Measurements from ENCODE around the gene C1orf21. TPM values are rescaled to one million over a fixed set of nuclear protein-coding genes. Genes with fewer than 3 reads are reported as not detected.

Gene C1orf21
- total and polyA plus RNA-seq, 2 of the 4 experiments (the other 2 are of a cell fraction), result 6.4 to 9.9 TPM

DNA sequence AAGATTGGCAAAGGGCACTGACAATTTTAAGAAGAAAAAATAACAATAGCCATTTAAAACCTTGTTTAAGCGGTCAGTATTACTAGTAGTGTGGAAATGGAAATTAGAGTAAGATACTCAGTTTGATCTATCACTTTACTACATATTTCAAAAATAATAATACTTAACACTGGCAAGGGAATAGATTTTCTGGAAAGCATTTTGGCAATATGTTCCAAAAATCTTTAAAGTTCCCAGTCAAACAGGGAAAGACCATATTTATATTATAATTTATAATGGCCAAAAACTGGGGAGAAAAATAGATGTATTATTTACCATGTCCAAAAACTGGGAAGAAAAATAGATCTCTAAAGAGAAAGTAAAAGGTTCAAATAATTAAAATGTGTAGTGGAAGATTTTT lies 28.6 kb upstream of the C1orf21 start:
- CTCF ChIA-PET, result interaction anchor here (1.1 kb wide), 1 partner anchor 29 kb away, joined by 3 read pairs; the partner anchor contains the start of gene C1orf21
- intact Hi-C loops (cut with micrococcal nuclease), result no loop called here
- no CpG with 5 or more reads among the region's 1 CpG for WGBS, 2 experiments (ENCODE audit: extremely low coverage in 2 of 2, insufficient read length in 1 of 2)
- no peak overlapping the region for H2AK5ac ChIP-seq (ENCODE audit: low read depth, low read length)
- no peak for TF ChIP-seq RCOR1 (IDR thresholded peaks at IDR 0.05; ENCODE audit: insufficient replicate concordance, low read length)
- no peak for TF ChIP-seq MXI1 (IDR thresholded peaks at IDR 0.05; ENCODE audit: borderline replicate concordance, low read depth, low read length)
- TF ChIP-seq CHD1 (IDR thresholded peaks at IDR 0.05; ENCODE audit: low read depth, low read length), result no peak
- TF ChIP-seq MAFK (IDR thresholded peaks at IDR 0.05; ENCODE audit: low read depth, low read length), result no peak
- no peak for TF ChIP-seq RAD21 (IDR thresholded peaks at IDR 0.05; ENCODE audit: low read length)
- TF ChIP-seq, protein P1, sequence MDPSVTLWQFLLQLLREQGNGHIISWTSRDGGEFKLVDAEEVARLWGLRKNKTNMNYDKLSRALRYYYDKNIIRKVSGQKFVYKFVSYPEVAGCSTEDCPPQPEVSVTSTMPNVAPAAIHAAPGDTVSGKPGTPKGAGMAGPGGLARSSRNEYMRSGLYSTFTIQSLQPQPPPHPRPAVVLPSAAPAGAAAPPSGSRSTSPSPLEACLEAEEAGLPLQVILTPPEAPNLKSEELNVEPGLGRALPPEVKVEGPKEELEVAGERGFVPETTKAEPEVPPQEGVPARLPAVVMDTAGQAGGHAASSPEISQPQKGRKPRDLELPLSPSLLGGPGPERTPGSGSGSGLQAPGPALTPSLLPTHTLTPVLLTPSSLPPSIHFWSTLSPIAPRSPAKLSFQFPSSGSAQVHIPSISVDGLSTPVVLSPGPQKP (IDR thresholded peaks at IDR 0.05; ENCODE audit: borderline replicate concordance, low read depth, low read length), result no peak
- TF ChIP-seq RFX5 (IDR thresholded peaks at IDR 0.05; ENCODE audit: low read depth, low read length), result no peak
- no peak for TF ChIP-seq BHLHE40 (IDR thresholded peaks at IDR 0.05; ENCODE audit: low read depth, low read length)
- TF ChIP-seq FOS (IDR thresholded peaks at IDR 0.05; ENCODE audit: low read depth, low read length), result no peak
- TF ChIP-seq, protein P2, sequence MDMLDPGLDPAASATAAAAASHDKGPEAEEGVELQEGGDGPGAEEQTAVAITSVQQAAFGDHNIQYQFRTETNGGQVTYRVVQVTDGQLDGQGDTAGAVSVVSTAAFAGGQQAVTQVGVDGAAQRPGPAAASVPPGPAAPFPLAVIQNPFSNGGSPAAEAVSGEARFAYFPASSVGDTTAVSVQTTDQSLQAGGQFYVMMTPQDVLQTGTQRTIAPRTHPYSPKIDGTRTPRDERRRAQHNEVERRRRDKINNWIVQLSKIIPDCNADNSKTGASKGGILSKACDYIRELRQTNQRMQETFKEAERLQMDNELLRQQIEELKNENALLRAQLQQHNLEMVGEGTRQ (IDR thresholded peaks at IDR 0.05; ENCODE audit: low read depth, low read length), result no peak
- TF ChIP-seq CEBPB (IDR thresholded peaks at IDR 0.05; ENCODE audit: low read depth, low read length), result no peak
- no peak for TF ChIP-seq NFE2L2 (IDR thresholded peaks at IDR 0.05; ENCODE audit: low read depth, low read length)
- no peak for TF ChIP-seq MAZ (IDR thresholded peaks at IDR 0.05; ENCODE audit: borderline replicate concordance, low read depth, low read length)
- TF ChIP-seq POLR2A (IDR thresholded peaks at IDR 0.05; ENCODE audit: low read depth, low read length), result no peak
- no peak overlapping the region for H2BK15ac ChIP-seq (ENCODE audit: low read depth, low read length)
- H3K14ac ChIP-seq (replicated peaks; ENCODE audit: low read depth, low read length), result no peak overlapping the region
- BruUV-seq (replicated peaks), result no TSS peak
- H2BK120ac ChIP-seq (ENCODE audit: low read depth, low read length), result no peak overlapping the region
- no peak overlapping the region for H2BK20ac ChIP-seq (ENCODE audit: low read depth, low read length)
- H3K18ac ChIP-seq (ENCODE audit: low read depth, low read length), result no peak overlapping the region
- H3K9me1 ChIP-seq (ENCODE audit: insufficient read depth, low read length), result no peaks in the 10 kb centered on the region
- H3K9me3 ChIP-seq (ENCODE audit: control insufficient read depth, insufficient read depth, low read length), result 0 out of 2 replicates have a peak, but pooled peaks cover 2% of the 10 kb centered on the region
- H4K8ac ChIP-seq (ENCODE audit: low read depth in 2 of 2, low read length in 2 of 2), result no peak overlapping the region
- no peak for ATAC-seq (ENCODE audit: low read depth)
- H2BK5ac ChIP-seq (ENCODE audit: low read depth, low read length, poor library complexity, severe bottlenecking), result no peak overlapping the region
- H3K4me3 ChIP-seq (ENCODE audit: insufficient read depth, low read depth, low read length), result no peak overlapping the region
- H3K9ac ChIP-seq (ENCODE audit: low read depth, low read length), result no peak overlapping the region
- no peaks in the 10 kb centered on the region for H3K79me1 ChIP-seq (ENCODE audit: low read depth in 1 of 2, low read length in 2 of 2)
- no peak overlapping the region for H4K91ac ChIP-seq (ENCODE audit: insufficient read depth, low read depth, low read length)
- H2AFZ ChIP-seq (replicated peaks; ENCODE audit: low read length, poor library complexity), result no peak overlapping the region
- H4K5ac ChIP-seq (ENCODE audit: low read depth, low read length), result no peak overlapping the region
- no peak overlapping the region for H3K4me2 ChIP-seq (ENCODE audit: low read depth, low read length)
- H3K4ac ChIP-seq (ENCODE audit: low read depth, low read length), result no peak overlapping the region
- no peaks in the 10 kb centered on the region for H4K20me1 ChIP-seq (ENCODE audit: insufficient read depth, low read length)
- peaks cover 2% of the 10 kb centered on the region; the same call in 1 of the 2 replicates for H3K4me1 ChIP-seq (ENCODE audit: control insufficient read depth, insufficient read depth, low read length)
- in situ Hi-C loops (cut with MboI; ENCODE audit: low sequenced_read_pairs), result no loop called here
- no peak overlapping the region for H3K27ac ChIP-seq (ENCODE audit: insufficient read depth, low read length)
- no peak overlapping the region for H2AK9ac ChIP-seq (replicated peaks; ENCODE audit: low read depth, low read length, poor library complexity)
- H3K36me3 ChIP-seq (ENCODE audit: control insufficient read depth, insufficient read depth, low read length), result no peaks in the 10 kb centered on the region
- dilution Hi-C loops (cut with HindIII; ENCODE audit: low sequenced_read_pairs, unreplicated experiment), result no loop called here
- H3K27me3 ChIP-seq (ENCODE audit: control insufficient read depth, insufficient read depth, low read length), result peaks cover 15% of the 10 kb centered on the region
- POLR2A ChIA-PET (ENCODE audit: unreplicated experiment), result no interaction called here
- H3K23ac ChIP-seq (ENCODE audit: low read depth, low read length), result no peak overlapping the region
- DNase-seq, result no peak
- H3K56ac ChIP-seq (ENCODE audit: extremely low read depth, insufficient read depth, low read length), result no peak overlapping the region
